Osteoblast (primary cell): ENCODE measurements around the gene GLIPR1. TPM values are rescaled to one million over a fixed set of nuclear protein-coding genes. Genes with fewer than 3 reads are reported as not detected.

ENCODE experiments used
- DNase-seq: peaks from one replicate; pipeline ENCODE4 v3.0.0; 2011; ENCODE audit warnings: low spot score, mixed read lengths; ENCODE audit not compliant: insufficient read length; ENCODE audit errors: missing footprints
- H2AFZ ChIP-seq: 2 replicates; pipeline ENCODE4 v1.6.0; 2011; ENCODE audit warnings: mild to moderate bottlenecking, low read length
- H3K27ac ChIP-seq: 2 replicates; pipeline ENCODE4 v1.5.1; 2011; ENCODE audit warnings: mild to moderate bottlenecking, low read depth, low read length, moderate library complexity
- H3K27me3 ChIP-seq: 2 replicates; pipeline ENCODE4 v1.6.0; 2012; ENCODE audit warnings: mild to moderate bottlenecking, control low read depth, inconsistent platforms, low read length, moderate library complexity; ENCODE audit not compliant: insufficient read depth
- H3K36me3 ChIP-seq: 2 replicates; pipeline ENCODE4 v1.5.1; 2011; ENCODE audit warnings: mild to moderate bottlenecking, low read length, control low read depth, moderate library complexity; ENCODE audit not compliant: insufficient read depth
- H3K4me1 ChIP-seq: 2 replicates; pipeline ENCODE4 v1.5.1; 2011; ENCODE audit warnings: mild to moderate bottlenecking, low read length, control low read depth, moderate library complexity; ENCODE audit not compliant: insufficient read depth
- H3K4me2 ChIP-seq: 2 replicates; pipeline ENCODE4 v1.6.0; 2011; ENCODE audit warnings: mild to moderate bottlenecking, low read length; ENCODE audit not compliant: insufficient read depth
- H3K4me3 ChIP-seq: fragments of 200-600 bp; sonication (generic); 3 replicates; pipeline ENCODE4 v1.5.1; 2012; ENCODE audit warnings: mild to moderate bottlenecking, low read length, inconsistent platforms; ENCODE audit not compliant: insufficient read depth
- H3K79me2 ChIP-seq: 2 replicates; pipeline ENCODE4 v1.6.0; 2012; ENCODE audit warnings: mild to moderate bottlenecking, low read length, control low read depth, inconsistent platforms; ENCODE audit not compliant: insufficient read depth
- H3K9me3 ChIP-seq: 2 replicates; pipeline ENCODE4 v1.5.1; 2011; ENCODE audit warnings: low read depth, low read length, control low read depth
- H4K20me1 ChIP-seq: 2 replicates; pipeline ENCODE4 v1.6.0; 2012; ENCODE audit warnings: mild to moderate bottlenecking, low read length, control low read depth; ENCODE audit not compliant: insufficient read depth
- CTCF ChIP-seq: IDR thresholded peaks from 2 replicates; pipeline ENCODE4 v1.5.1; 2011; ENCODE audit warnings: mild to moderate bottlenecking, low read depth, low read length, moderate library complexity; ENCODE audit errors: extremely low read depth
- total RNA-seq: library from RNA; depleted of rRNA; stranded (reverse); fragments of >200 nt; gene quantifications from 2 replicates; pipeline ENCODE4 v1.2.3, GENCODE V29; 2012

GLIPR1 gene
- 83.2 and 89.3 TPM in 2 replicates for total RNA-seq

GRCh38 chr12:75480469-75480949 is at the start of gene GLIPR1:
TSS of gene GLIPR1 (plus strand) at chr12:75480755. CDS start at chr12:75480881, 126 bp downstream.
- H3K4me3 ChIP-seq = peak within 1 kb of the TSS; percentile 72
- no peak for TF ChIP-seq CTCF
- peak within 1 kb of the TSS; percentile 89 for H3K27ac ChIP-seq
- H3K79me2 ChIP-seq = peaks cover 44% of the 10 kb centered on the region
- peak; percentile 70 for DNase-seq
- H3K27me3 ChIP-seq = no peaks in the 10 kb centered on the region
- peaks cover 54% of the 10 kb centered on the region for H3K4me1 ChIP-seq
- peak within 1 kb of the TSS; percentile 90 for H3K4me2 ChIP-seq
- H2AFZ ChIP-seq = peak within 1 kb of the TSS; percentile 7
- no peaks in the 10 kb centered on the region for H3K9me3 ChIP-seq
- no peaks in the 10 kb centered on the region for H4K20me1 ChIP-seq
- peaks cover 29% of the 10 kb centered on the region for H3K36me3 ChIP-seq

GRCh38 chr12:75432924-75433323 is 47.6 kb upstream of the GLIPR1 start:
- no peak overlapping the region for H3K4me3 ChIP-seq
- H3K9me3 ChIP-seq = peaks cover 3% of the 10 kb centered on the region
- DNase-seq = peak; percentile 35
- H4K20me1 ChIP-seq = no peaks in the 10 kb centered on the region
- no peaks in the 10 kb centered on the region for H3K36me3 ChIP-seq
- no peak overlapping the region for H3K4me2 ChIP-seq
- H3K79me2 ChIP-seq = no peaks in the 10 kb centered on the region
- H3K27me3 ChIP-seq = no peaks in the 10 kb centered on the region
- no peak overlapping the region for H3K27ac ChIP-seq
- no peak for TF ChIP-seq CTCF
- peaks cover 1% of the 10 kb centered on the region for H3K4me1 ChIP-seq
- H2AFZ ChIP-seq = peak overlapping the region; percentile 37

GRCh38 chr12:75437564-75437963 is 43.0 kb upstream of the GLIPR1 start:
- Histone ChIP-seq H2AFZ (no peak overlapping the region), H3K9me3 (no peaks in the 10 kb centered on the region), H3K36me3 (no peaks in the 10 kb centered on the region), H3K4me3 (no peak overlapping the region), H3K4me1 (peaks cover 15% of the 10 kb centered on the region), H3K27ac (no peak overlapping the region), H3K79me2 (no peaks in the 10 kb centered on the region), H3K4me2 (no peak overlapping the region), H4K20me1 (no peaks in the 10 kb centered on the region), H3K27me3 (no peaks in the 10 kb centered on the region)
- DNase-seq = peak; percentile 30
- TF ChIP-seq CTCF = peak; percentile 50

GRCh38 chr12:75438059-75438754 is 42.3 kb upstream of the GLIPR1 start:
- H3K27me3 ChIP-seq = no peaks in the 10 kb centered on the region
- no peaks in the 10 kb centered on the region for H3K79me2 ChIP-seq

More at GRCh38 chr12:75438059-75438754, 42.3 kb upstream of the GLIPR1 start:
- Histone ChIP-seq H2AFZ (no peak overlapping the region), H3K4me1 (peaks cover 15% of the 10 kb centered on the region), H3K4me3 (no peak overlapping the region), H4K20me1 (no peaks in the 10 kb centered on the region), H3K27ac (no peak overlapping the region), H3K4me2 (no peak overlapping the region), H3K36me3 (no peaks in the 10 kb centered on the region), H3K9me3 (no peaks in the 10 kb centered on the region)
- DNase-seq = peak; percentile 11
- no peak for TF ChIP-seq CTCF
